GM12878 (cell line): Measurements from ENCODE around the gene NUP210. TPM values are rescaled to one million over a fixed set of nuclear protein-coding genes. Genes with fewer than 3 reads are reported as not detected.

ENCODE experiments used
- ATAC-seq: fragments of 200-7000 bp; cut with Tn5 transposase; 3 replicates; pipeline ENCODE4 v1.9.1; 2020; ENCODE audit warnings: mild to moderate bottlenecking, moderate library complexity
- BruUV-seq: library from RNA; stranded (reverse); fragments of 400-500 nt; replicated peaks from 2 replicates; lab custom pipeline; 2021; lab: Mats Ljungman, UMichigan
- CTCF ChIA-PET: fragments of 300-600 bp; sonication (Branson Sonifier 250); formaldehyde crosslinking; extraction: SDS; loops from one replicate; lab custom pipeline; 2021; ENCODE audit warnings: inconsistent platforms; lab: Yijun Ruan, JAX
- POLR2A ChIA-PET: fragments of 350-600 bp; formaldehyde crosslinking; extraction: SDS; loops from one replicate; lab custom pipeline; 2021; ENCODE audit warnings: inconsistent platforms; lab: Charles Lee
- RAD21 ChIA-PET: fragments of 300-600 bp; sonication (Branson Sonifier 250); formaldehyde crosslinking; loops from one replicate; lab custom pipeline; 2023; ENCODE audit warnings: antibody characterized with exemption; ENCODE audit not compliant: unreplicated experiment; lab: Charles Lee
- SMC1A ChIA-PET: fragments of 300-600 bp; sonication (Branson Sonifier 250); formaldehyde crosslinking; loops from one replicate; lab custom pipeline; 2023; ENCODE audit not compliant: unreplicated experiment, uncharacterized antibody; lab: Charles Lee
- DNase-seq: peaks from one replicate; pipeline ENCODE4 v3.0.0-alpha.2; 2011; ENCODE audit warnings: low read depth, low spot score
- FAIRE-seq: peaks from 3 replicates; lab custom pipeline; 2011; peaks lifted over from hg19 to GRCh38; lab: Jason Lieb, UNC
- H2AFZ ChIP-seq: 2 replicates; pipeline ENCODE4 v1.6.0; 2011; ENCODE audit warnings: low read depth, low read length, control low read depth; ENCODE audit not compliant: control insufficient read depth
- H3K27ac ChIP-seq: 2 replicates; pipeline ENCODE4 v1.5.1; 2011; ENCODE audit warnings: control low read depth; ENCODE audit not compliant: control insufficient read depth, insufficient read depth
- H3K27me3 ChIP-seq, 2 experiments: replicated peaks in 1 of 2; 2 replicates each; pipeline versions ENCODE4 v1.6.0 to v1.6.1; 2011; ENCODE audit warnings: low read length in 1 of 2; ENCODE audit not compliant: control insufficient read depth in 2 of 2, insufficient read depth in 2 of 2
- H3K36me3 ChIP-seq, 2 experiments: 2 replicates each; pipeline ENCODE4 v1.5.1; 2011; ENCODE audit warnings: low read length in 1 of 2; ENCODE audit not compliant: control insufficient read depth in 2 of 2, insufficient read depth in 2 of 2
- H3K4me1 ChIP-seq: 2 replicates; pipeline ENCODE4 v1.6.1; 2011; ENCODE audit warnings: mild to moderate bottlenecking, low read length, moderate library complexity, mixed read lengths; ENCODE audit not compliant: control insufficient read depth, insufficient read depth
- H3K4me2 ChIP-seq: 2 replicates; pipeline ENCODE4 v1.6.0; 2011; ENCODE audit warnings: control low read depth; ENCODE audit not compliant: control insufficient read depth, insufficient read depth
- H3K4me3 ChIP-seq: fragments of 200-600 bp; sonication (generic); 2 replicates; pipeline ENCODE4 v1.5.1; 2016
- H3K79me2 ChIP-seq: 2 replicates; pipeline ENCODE4 v1.6.0; 2011; ENCODE audit warnings: low read length; ENCODE audit not compliant: control insufficient read depth, insufficient read depth
- H3K9ac ChIP-seq: 2 replicates; pipeline ENCODE4 v1.8.0; 2011; ENCODE audit warnings: low read length, control low read depth, mixed read lengths; ENCODE audit not compliant: control insufficient read depth, insufficient read depth
- H3K9me3 ChIP-seq: replicated peaks from 3 replicates; pipeline ENCODE4 v1.5.1; 2011; ENCODE audit warnings: mild to moderate bottlenecking, low read length; ENCODE audit not compliant: control insufficient read depth, insufficient read depth
- H4K20me1 ChIP-seq: 2 replicates; pipeline ENCODE4 v1.6.0; 2011; ENCODE audit not compliant: control insufficient read depth, insufficient read depth
- BCL11A ChIP-seq: IDR thresholded peaks from 2 replicates; pipeline ENCODE4 v1.6.1; 2011; ENCODE audit warnings: low read depth, low read length
- CREB1 ChIP-seq: IDR thresholded peaks from 2 replicates; pipeline ENCODE4 v1.6.1; 2012; ENCODE audit warnings: low read depth, mild to moderate bottlenecking, inconsistent platforms
- E2F8 ChIP-seq: fragments of 450-650 bp; IDR thresholded peaks from 2 replicates; pipeline ENCODE4 v1.6.1; 2018; ENCODE audit warnings: mild to moderate bottlenecking, low read depth, moderate library complexity; ENCODE audit not compliant: partially characterized antibody
- JUND ChIP-seq: IDR thresholded peaks from 2 replicates; pipeline ENCODE4 v1.6.1; 2012; ENCODE audit warnings: low read depth, mild to moderate bottlenecking, low read length, improper control_type of control experiment, moderate library complexity
- MAX ChIP-seq: IDR thresholded peaks from 2 replicates; pipeline ENCODE4 v1.6.1; 2012; ENCODE audit warnings: low read depth, low read length, improper control_type of control experiment
- WGBS: methylation state at CpG from one replicate; pipeline ENCODE4 v1.1.6; 2016; ENCODE audit warnings: low lambda C conversion rate; ENCODE audit not compliant: insufficient replicate concordance, insufficient coverage; ENCODE audit errors: missing lambda C conversion rate; 5-methylcytosine and 5-hydroxymethylcytosine counted together
- in situ Hi-C: fragments of 300-500 bp; cut with MboI; formaldehyde crosslinking; loops from 9 replicates; pipeline ENCODE4 v1.14.3; 2018; ENCODE audit warnings: mixed read lengths
- intact Hi-C: fragments of 100-400 bp; cut with micrococcal nuclease; formaldehyde crosslinking; loops from one replicate; pipeline ENCODE4 v1.14.2; 2022; ENCODE audit not compliant: unreplicated experiment
- polyA plus RNA-seq, 11 experiments: library from polyadenylated mRNA; depleted of rRNA in 4 of 11; unstranded in 6 of 11; stranded (reverse) in 5 of 11; fragments of >200 nt; fragmentation: Nextera tagmentation in 4 of 11; fragmentation: Illumina TruSeq in 1 of 11; extraction: Ambion mirVana in 4 of 11; extraction: Trizol in 1 of 11; gene quantifications; 1 replicate in 1 of 11; 2 replicates in 10 of 11; pipeline versions ENCODE4 v1.2.1 to v1.2.3, GENCODE V29; 2011 to 2016; ENCODE audit warnings: inconsistent platforms in 2 of 11, missing spikeins in 2 of 11, low read depth in 1 of 11
- total RNA-seq, 4 experiments: library from RNA; depleted of rRNA in 3 of 4; stranded (reverse); fragments of >200 nt in 3 of 4; fragmentation: Illumina TruSeq in 1 of 4; extraction: Trizol in 1 of 4; gene quantifications; 2 replicates each; pipeline versions ENCODE4 v1.2.1 to v1.2.3, GENCODE V29; 2013 to 2021

NUP210 gene
- total and polyA plus RNA-seq, 10 of the 15 experiments (the other 5 are each of a cell fraction or from before 2014, with no cell fraction given), result 2.9 to 150 (median 76.0) TPM

GRCh38 chr3:13274551-13275332, 145.4 kb downstream of the NUP210 start:
- no peak for DNase-seq
- H3K27ac ChIP-seq, result no peak overlapping the region
- ChIA-PET RAD21 (no interaction called here), POLR2A (no interaction called here)
- in situ Hi-C loops, result no loop called here
- no peak for TF ChIP-seq BCL11A
- no peak for TF ChIP-seq MAX
- TF ChIP-seq E2F8, result no peak
- no peak for TF ChIP-seq JUND
- TF ChIP-seq CREB1, result no peak
- TF ChIP-seq, all 136 proteins: peak for 0
- BruUV-seq, result no TSS peak
- ATAC-seq (no peak), FAIRE-seq (no peak)
- H3K4me1 ChIP-seq, result no peaks in the 10 kb centered on the region
- WGBS, result 30% methylated on average over 14 of the region's 14 CpGs
- no peak overlapping the region for H3K4me2 ChIP-seq
- H3K27me3 ChIP-seq, result peaks cover 1 to 9% of the 10 kb centered on the region in 2 experiments; a peak in 3 of 4 replicates
- no peaks in the 10 kb centered on the region for H3K36me3 ChIP-seq
- CTCF ChIA-PET, result no interaction called here
- no peak overlapping the region for H3K4me3 ChIP-seq
- no peaks in the 10 kb centered on the region for H3K79me2 ChIP-seq
- H4K20me1 ChIP-seq, result no peaks in the 10 kb centered on the region
- no peak overlapping the region for H3K9ac ChIP-seq
- intact Hi-C loops, result no loop called here
- H2AFZ ChIP-seq, result no peak overlapping the region
- no peaks in the 10 kb centered on the region; the same call in 2 of the 3 replicates for H3K9me3 ChIP-seq
- SMC1A ChIA-PET, result no interaction called here
